ENCODE data around the gene APLP1. TPM values are rescaled to one million over a fixed set of nuclear protein-coding genes. Genes with fewer than 3 reads are reported as not detected.
"Not testable (repeated sequence)": the region's sequence is repeated elsewhere in the genome, so short reads cannot be mapped to it uniquely, and the experiment has no call there.

APLP1 gene
- total RNA-seq, 4 donors from 2014 or later, result 4.6 to 14.6 (median 8.8) TPM

DNA sequence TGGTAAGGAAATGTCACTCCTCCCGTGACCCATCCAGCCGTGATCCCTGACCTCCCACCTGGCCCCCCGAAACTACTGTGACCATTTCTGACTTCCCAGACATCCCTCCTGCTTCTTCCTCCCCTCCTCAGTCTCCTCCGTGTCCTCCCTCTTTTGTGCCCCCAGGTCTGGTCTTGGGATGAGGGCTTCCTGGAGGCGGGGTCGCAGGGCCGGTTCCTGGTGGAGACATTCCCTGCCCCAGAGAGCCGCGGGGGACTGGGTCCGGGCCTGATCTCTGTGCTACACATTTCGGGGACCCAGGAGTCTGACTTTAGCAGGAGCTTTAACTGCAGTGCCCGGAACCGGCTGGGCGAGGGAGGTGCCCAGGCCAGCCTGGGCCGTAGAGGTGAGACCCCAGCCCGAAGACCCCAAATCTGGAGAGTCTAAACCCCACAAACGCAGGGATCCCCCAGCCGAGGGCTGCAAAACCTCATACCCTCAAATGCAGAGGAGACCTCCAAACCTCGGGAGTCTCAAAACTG, 6.7 kb upstream of the APLP1 start:
- DNase-seq (ENCODE audit: extremely low spot score), result no peak
- H3K27ac ChIP-seq (replicated peaks in 1 of 4), result no peak overlapping the region
- H3K36me3 ChIP-seq, result no peaks in the 10 kb centered on the region
- H3K27me3 ChIP-seq, result peaks cover under 1 to 79% (median 20%) of the 10 kb centered on the region in 4 donors
- TF ChIP-seq POLR2AphosphoS5 (IDR thresholded peaks at IDR 0.05) (no peak), EP300 (IDR thresholded peaks at IDR 0.05) (no peak), POLR2A (IDR thresholded peaks at IDR 0.05; ENCODE audit: low read depth) (no peak)
- TF ChIP-seq, protein P1, sequence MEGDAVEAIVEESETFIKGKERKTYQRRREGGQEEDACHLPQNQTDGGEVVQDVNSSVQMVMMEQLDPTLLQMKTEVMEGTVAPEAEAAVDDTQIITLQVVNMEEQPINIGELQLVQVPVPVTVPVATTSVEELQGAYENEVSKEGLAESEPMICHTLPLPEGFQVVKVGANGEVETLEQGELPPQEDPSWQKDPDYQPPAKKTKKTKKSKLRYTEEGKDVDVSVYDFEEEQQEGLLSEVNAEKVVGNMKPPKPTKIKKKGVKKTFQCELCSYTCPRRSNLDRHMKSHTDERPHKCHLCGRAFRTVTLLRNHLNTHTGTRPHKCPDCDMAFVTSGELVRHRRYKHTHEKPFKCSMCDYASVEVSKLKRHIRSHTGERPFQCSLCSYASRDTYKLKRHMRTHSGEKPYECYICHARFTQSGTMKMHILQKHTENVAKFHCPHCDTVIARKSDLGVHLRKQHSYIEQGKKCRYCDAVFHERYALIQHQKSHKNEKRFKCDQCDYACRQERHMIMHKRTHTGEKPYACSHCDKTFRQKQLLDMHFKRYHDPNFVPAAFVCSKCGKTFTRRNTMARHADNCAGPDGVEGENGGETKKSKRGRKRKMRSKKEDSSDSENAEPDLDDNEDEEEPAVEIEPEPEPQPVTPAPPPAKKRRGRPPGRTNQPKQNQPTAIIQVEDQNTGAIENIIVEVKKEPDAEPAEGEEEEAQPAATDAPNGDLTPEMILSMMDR (IDR thresholded peaks at IDR 0.05), result no peak
- intact Hi-C loops (cut with DNase I), result no loop called here
- peaks cover 4 to 16% (median 11%) of the 10 kb centered on the region in 4 donors for H3K4me1 ChIP-seq
- 60% methylated on average over 18 of the region's 19 CpGs for WGBS
- H3K9me3 ChIP-seq, result no peaks in the 10 kb centered on the region
- H3K4me3 ChIP-seq, result no peak overlapping the region

DNA sequence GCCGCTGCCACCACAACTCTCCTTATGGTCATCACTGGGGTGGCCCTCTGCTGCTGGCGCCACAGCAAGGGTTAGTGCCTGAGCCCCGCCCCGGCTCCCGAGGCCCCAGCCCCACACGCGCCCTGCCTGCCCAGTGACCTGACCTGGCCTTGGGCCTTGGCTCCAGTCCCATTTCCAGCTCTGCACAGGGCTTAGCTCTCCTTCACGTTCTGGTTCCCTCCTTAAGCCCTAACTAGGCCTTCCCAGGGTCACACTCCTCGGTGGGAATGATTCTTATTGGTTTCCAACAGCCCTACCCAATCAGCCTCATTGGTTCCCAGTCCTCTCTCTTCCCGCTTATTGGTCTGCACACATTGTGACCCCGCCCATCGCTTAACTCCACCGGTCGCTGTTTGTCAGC, 5.8 kb upstream of the APLP1 start:
- TF ChIP-seq POLR2AphosphoS5 (IDR thresholded peaks at IDR 0.05) (no peak), POLR2A (IDR thresholded peaks at IDR 0.05; ENCODE audit: low read depth) (no peak)
- H3K27me3 ChIP-seq, result peaks cover 0 to 71% (median 13%) of the 10 kb centered on the region in 4 donors
- 85% methylated on average over 14 of the region's 14 CpGs for WGBS
- H3K36me3 ChIP-seq, result no peaks in the 10 kb centered on the region
- no peak overlapping the region for H3K4me3 ChIP-seq
- H3K9me3 ChIP-seq, result no peaks in the 10 kb centered on the region
- H3K27ac ChIP-seq (replicated peaks in 1 of 4), result no peak overlapping the region
- peaks cover 0 to 9% (median 4%) of the 10 kb centered on the region in 4 donors for H3K4me1 ChIP-seq
- DNase-seq (ENCODE audit: extremely low spot score), result no peak
- intact Hi-C loops (cut with DNase I), result no loop called here

DNA sequence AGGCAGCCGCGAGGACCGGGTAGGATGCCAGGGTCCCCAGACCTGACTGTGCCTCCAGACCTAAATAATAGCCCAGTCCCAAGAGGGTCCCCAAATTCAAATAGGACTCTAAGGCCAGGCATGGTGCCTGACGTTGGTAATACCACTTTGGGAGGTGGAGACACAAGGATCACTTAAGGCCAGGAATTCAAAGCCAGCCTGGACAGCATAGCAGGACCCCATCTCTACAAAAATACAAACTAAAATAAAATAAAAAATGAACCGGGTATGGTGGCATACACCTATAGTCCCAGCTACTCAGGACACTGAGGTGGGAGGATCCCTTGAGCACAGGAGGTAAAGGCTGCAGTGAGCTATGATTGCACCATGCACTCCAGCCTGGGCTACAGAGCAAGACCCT, 5.4 kb upstream of the APLP1 start:
- Histone ChIP-seq H3K36me3 (no peaks in the 10 kb centered on the region), H3K27me3 (peaks cover 0 to 67% (median 12%) of the 10 kb centered on the region in 4 donors), H3K4me3 (no peak overlapping the region), H3K27ac (replicated peaks in 1 of 4) (no peak overlapping the region), H3K9me3 (no peaks in the 10 kb centered on the region), H3K4me1 (peaks cover 0 to 11% (median 5%) of the 10 kb centered on the region in 4 donors)
- intact Hi-C loops (cut with DNase I), result no loop called here
- no peak for TF ChIP-seq EP300 (IDR thresholded peaks at IDR 0.05)
- no peak for TF ChIP-seq POLR2AphosphoS5 (IDR thresholded peaks at IDR 0.05)
- TF ChIP-seq, protein P1 (IDR thresholded peaks at IDR 0.05), result no peak
- TF ChIP-seq POLR2A (IDR thresholded peaks at IDR 0.05; ENCODE audit: low read depth), result no peak
- 89% methylated on average over 5 of the region's 5 CpGs for WGBS
- no peak for DNase-seq (ENCODE audit: extremely low spot score)

DNA sequence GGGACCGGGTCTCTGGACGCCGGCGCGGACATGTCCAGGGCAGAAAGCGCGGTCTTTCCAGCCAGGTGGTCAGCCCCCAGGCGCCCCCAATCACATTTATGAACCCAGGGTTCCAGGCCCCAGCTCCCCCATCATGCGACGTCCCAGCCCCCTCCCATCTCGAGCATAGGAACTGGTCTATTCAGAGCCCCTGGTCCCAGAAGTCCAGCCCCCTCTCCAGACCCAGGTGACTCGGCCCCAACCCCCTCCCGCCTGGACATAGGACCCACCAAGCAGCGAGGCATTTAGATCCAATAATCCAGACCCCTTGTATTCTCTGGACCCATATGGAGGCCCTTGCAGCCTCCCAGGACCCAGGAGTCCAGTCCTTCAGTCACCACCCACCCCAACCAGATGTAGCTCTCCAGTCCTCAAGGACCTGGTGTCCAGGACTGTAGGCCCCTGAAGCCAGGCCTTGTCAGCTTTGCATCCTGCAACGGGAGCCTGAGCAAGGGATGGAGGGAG, 501 bp downstream of the APLP1 start:
- peak overlapping the region; percentile 58 to 72 (median 62) for H3K4me3 ChIP-seq
- intact Hi-C loops (cut with DNase I), result no loop called here
- DNase-seq (ENCODE audit: extremely low spot score), result no peak
- peaks cover 4 to 59% (median 11%) of the 10 kb centered on the region in 4 donors for H3K27me3 ChIP-seq
- no peaks in the 10 kb centered on the region for H3K9me3 ChIP-seq
- H3K4me1 ChIP-seq, result peaks cover 17 to 26% (median 25%) of the 10 kb centered on the region in 4 donors
- H3K27ac ChIP-seq (replicated peaks in 1 of 4), result no peak overlapping the region
- no peaks in the 10 kb centered on the region for H3K36me3 ChIP-seq
- TF ChIP-seq, protein P1 (IDR thresholded peaks at IDR 0.05), result no peak
- TF ChIP-seq POLR2A (IDR thresholded peaks at IDR 0.05; ENCODE audit: low read depth) (no peak), EP300 (IDR thresholded peaks at IDR 0.05) (no peak), POLR2AphosphoS5 (IDR thresholded peaks at IDR 0.05) (no peak)
- no CpG with 5 or more reads among the region's 15 CpGs for WGBS

DNA sequence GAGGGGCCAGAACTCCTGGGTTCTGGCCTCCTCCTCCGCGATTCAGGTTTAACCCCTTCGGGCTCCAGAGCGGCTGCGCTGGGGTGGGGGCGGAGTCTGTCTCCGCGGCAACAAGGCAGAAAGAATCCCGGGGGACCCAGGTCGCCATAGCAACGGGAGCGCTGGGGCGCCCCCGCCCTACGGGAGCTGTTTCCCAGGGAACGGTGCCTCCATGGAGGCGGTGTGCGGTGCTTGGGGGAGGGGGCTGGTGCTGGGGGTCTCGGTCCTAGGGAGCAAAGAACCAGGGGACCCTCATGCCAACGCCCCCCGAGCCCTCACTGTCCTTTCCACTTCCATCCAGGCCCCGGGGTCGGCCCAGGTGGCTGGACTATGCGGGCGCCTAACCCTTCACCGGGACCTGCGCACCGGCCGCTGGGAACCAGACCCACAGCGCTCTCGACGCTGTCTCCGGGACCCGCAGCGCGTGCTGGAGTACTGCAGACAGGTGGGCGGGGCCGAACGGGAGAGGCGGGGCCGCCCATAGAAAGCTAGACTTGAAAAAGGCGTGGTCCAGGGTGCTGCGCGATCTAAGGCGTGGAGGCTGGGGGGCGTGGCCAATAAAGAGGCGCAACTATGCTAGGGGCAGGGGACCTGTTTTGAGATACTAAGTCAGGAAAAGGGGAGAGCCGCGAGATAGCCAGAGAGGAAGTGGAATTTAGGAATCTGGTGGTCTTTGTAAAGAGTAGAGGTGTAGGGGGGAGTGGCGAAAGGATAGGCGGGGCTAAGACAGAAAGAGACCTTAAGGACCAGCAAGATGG, 1.2 kb downstream of the APLP1 start:
- 1% methylated on average over 22 of the region's 51 CpGs for WGBS
- Histone ChIP-seq H3K4me3 (peak overlapping the region; percentile 58 to 72 (median 62)), H3K27ac (replicated peaks in 1 of 4) (no peak overlapping the region), H3K9me3 (no peaks in the 10 kb centered on the region), H3K4me1 (peaks cover 17 to 26% (median 25%) of the 10 kb centered on the region in 4 donors), H3K27me3 (peaks cover 4 to 55% (median 11%) of the 10 kb centered on the region in 4 donors), H3K36me3 (no peaks in the 10 kb centered on the region)
- intact Hi-C loops (cut with DNase I), result no loop called here
- no peak for DNase-seq (ENCODE audit: extremely low spot score)
- TF ChIP-seq POLR2AphosphoS5 (IDR thresholded peaks at IDR 0.05) (peak in 1 of 2 donors; percentile 19), POLR2A (IDR thresholded peaks at IDR 0.05; ENCODE audit: low read depth) (no peak)

DNA sequence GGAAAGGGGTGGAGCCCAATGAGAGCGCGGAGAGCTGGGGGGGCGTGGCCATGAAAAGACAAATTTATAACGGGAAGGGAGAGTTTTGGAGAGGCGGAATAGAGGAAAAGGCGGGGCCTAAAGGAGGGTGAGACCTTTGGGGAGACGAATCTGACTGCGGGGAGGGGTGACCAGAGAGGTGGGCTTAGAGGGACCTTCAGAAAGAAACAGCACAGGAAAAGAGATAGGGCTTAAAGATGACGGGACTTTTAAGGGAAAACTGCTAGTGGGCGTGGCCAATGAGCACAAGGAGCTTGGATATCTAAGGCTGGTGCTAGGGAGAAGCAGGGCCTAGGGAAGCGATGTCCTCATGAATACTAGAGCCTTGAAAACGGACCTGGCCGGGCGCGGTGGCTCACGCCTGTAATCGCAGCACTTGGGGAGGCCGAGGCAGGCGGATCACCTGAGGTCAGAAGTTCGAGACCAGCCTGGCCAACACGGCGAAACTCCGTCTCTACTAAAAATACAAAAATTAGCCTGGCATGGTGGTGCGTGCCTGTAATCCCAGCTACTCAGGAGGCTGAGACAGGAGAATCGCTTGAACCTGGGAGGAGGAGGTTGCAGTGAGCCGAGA, 1.9 kb downstream of the APLP1 start:
- 42% methylated on average over 26 of the region's 26 CpGs for WGBS
- intact Hi-C loops (cut with DNase I), result not testable (repeated sequence)

More for the DNA sequence above, 1.9 kb downstream of the APLP1 start:
- peak overlapping the region; percentile 58 to 72 (median 62) for H3K4me3 ChIP-seq
- H3K4me1 ChIP-seq, result peaks cover 17 to 26% (median 25%) of the 10 kb centered on the region in 4 donors
- not testable (repeated sequence) for H3K9me3 ChIP-seq; H3K36me3 ChIP-seq; H3K27ac ChIP-seq (replicated peaks in 1 of 4); DNase-seq (ENCODE audit: extremely low spot score)
- H3K27me3 ChIP-seq, result peaks cover 4 to 51% (median 11%) of the 10 kb centered on the region in 4 donors
